Keratinocyte (primary cell): ENCODE data around the gene ALDH1L1. TPM values are rescaled to one million over a fixed set of nuclear protein-coding genes. Genes with fewer than 3 reads are reported as not detected.

Experiments used
- DNase-seq: peaks from one replicate; pipeline ENCODE4 v3.0.0-alpha.2; 2011; ENCODE audit warnings: low read depth, missing footprints, low spot score
- FAIRE-seq: peaks from 2 replicates; lab custom pipeline; 2011; peaks lifted over from hg19 to GRCh38; lab: Jason Lieb, UNC
- H2AFZ ChIP-seq: 2 replicates; pipeline ENCODE4 v1.6.0; 2012; ENCODE audit warnings: low read length, control low read depth, inconsistent platforms; ENCODE audit not compliant: control insufficient read depth
- H3K27ac ChIP-seq: 2 replicates; pipeline ENCODE4 v1.5.1; 2011; ENCODE audit warnings: low read length; ENCODE audit not compliant: control insufficient read depth, insufficient read depth
- H3K27me3 ChIP-seq: 3 replicates; pipeline ENCODE4 v1.6.0; 2011; ENCODE audit warnings: low read length; ENCODE audit not compliant: control insufficient read depth, insufficient read depth; ENCODE audit errors: extremely low read depth
- H3K36me3 ChIP-seq, 2 experiments: 2 replicates in 1 of 2; 3 replicates in 1 of 2; pipeline ENCODE4 v1.5.1; 2011; ENCODE audit warnings: low read length in 2 of 2, mild to moderate bottlenecking in 1 of 2; ENCODE audit not compliant: control insufficient read depth in 2 of 2, insufficient read depth in 2 of 2; ENCODE audit errors: extremely low read depth in 1 of 2
- H3K4me1 ChIP-seq: 3 replicates; pipeline ENCODE4 v1.5.1; 2011; ENCODE audit warnings: low read length; ENCODE audit not compliant: control insufficient read depth, insufficient read depth; ENCODE audit errors: extremely low read depth
- H3K4me2 ChIP-seq: 3 replicates; pipeline ENCODE4 v1.6.0; 2011; ENCODE audit warnings: low read depth, low read length; ENCODE audit not compliant: control insufficient read depth, insufficient read depth; ENCODE audit errors: extremely low read depth
- H3K4me3 ChIP-seq, 3 experiments: fragments of 200-600 bp in 1 of 3; sonication (generic) in 1 of 3; 2 replicates in 2 of 3; 3 replicates in 1 of 3; pipeline ENCODE4 v1.5.1; 2011 to 2016; ENCODE audit warnings: low read length in 3 of 3, mild to moderate bottlenecking in 3 of 3, control low read depth in 2 of 3, inconsistent platforms in 1 of 3, low read depth in 1 of 3, mixed read lengths in 1 of 3, mixed run types in 1 of 3, moderate library complexity in 1 of 3; ENCODE audit not compliant: control insufficient read depth in 2 of 3, insufficient read depth in 2 of 3; ENCODE audit errors: extremely low read depth in 1 of 3
- H3K79me2 ChIP-seq: 2 replicates; pipeline ENCODE4 v1.6.0; 2012; ENCODE audit warnings: low read length; ENCODE audit not compliant: control insufficient read depth, insufficient read depth
- H3K9ac ChIP-seq: 3 replicates; pipeline ENCODE4 v1.6.0; 2011; ENCODE audit warnings: low read length; ENCODE audit not compliant: control insufficient read depth, insufficient read depth; ENCODE audit errors: extremely low read depth
- H3K9me1 ChIP-seq: 3 replicates; pipeline ENCODE4 v1.6.0; 2011; ENCODE audit warnings: low read length; ENCODE audit not compliant: control insufficient read depth, insufficient read depth; ENCODE audit errors: extremely low read depth
- H3K9me3 ChIP-seq: 2 replicates; pipeline ENCODE4 v1.5.1; 2012; ENCODE audit warnings: low read depth, low read length; ENCODE audit not compliant: control insufficient read depth
- H4K20me1 ChIP-seq: 3 replicates; pipeline ENCODE4 v1.6.0; 2011; ENCODE audit warnings: low read length; ENCODE audit not compliant: control insufficient read depth, insufficient read depth; ENCODE audit errors: extremely low read depth
- CTCF ChIP-seq, 3 experiments: IDR thresholded peaks in 1 of 3; conservative IDR thresholded peaks in 1 of 3; optimal IDR thresholded peaks in 1 of 3; 2 replicates in 2 of 3; 3 replicates in 1 of 3; pipeline versions ENCODE3 to v1.5.1; 2011; ENCODE audit warnings: low read length in 3 of 3, mild to moderate bottlenecking in 3 of 3, moderate library complexity in 2 of 3, control low read depth in 1 of 3, inconsistent platforms in 1 of 3; ENCODE audit not compliant: insufficient read depth in 2 of 3; ENCODE audit errors: extremely low read depth in 1 of 3
- EZH2 ChIP-seq: IDR thresholded peaks from one replicate; pipeline ENCODE4 v1.6.1; 2012; ENCODE audit warnings: inconsistent platforms, mild to moderate bottlenecking, low read length, moderate library complexity
- dilution Hi-C: fragments of 300-500 bp; cut with MboI; formaldehyde crosslinking; loops from one replicate; pipeline ENCODE4 v1.7.0; 2020; ENCODE audit warnings: low sequenced_read_pairs; ENCODE audit not compliant: extremely low pct_ligation_motif_present
- polyA plus RNA-seq, 5 experiments: library from polyadenylated mRNA; depleted of rRNA in 3 of 5; stranded (reverse) in 3 of 5; stranded (forward) in 1 of 5; unstranded in 1 of 5; fragments of >200 nt; gene quantifications; 1 replicate in 1 of 5; 2 replicates in 3 of 5; 3 replicates in 1 of 5; pipeline versions ENCODE4 v1.2.1 to v1.2.3, GENCODE V29; 2011 to 2012; ENCODE audit warnings: missing spikeins in 2 of 5, low read depth in 1 of 5, low replicate concordance in 1 of 5

Gene ALDH1L1
- polyA plus RNA-seq, 1 donor (not counting 4 experiments of a cell fraction or from before 2014, with no cell fraction given) = 0.35 TPM

GRCh38 chr3:126154391-126155279 lies 25.8 kb downstream of the ALDH1L1 start:
- no peaks in the 10 kb centered on the region for H4K20me1 ChIP-seq
- H3K9me3 ChIP-seq = no peaks in the 10 kb centered on the region
- H3K36me3 ChIP-seq = no peaks in the 10 kb centered on the region
- no peaks in the 10 kb centered on the region for H3K4me1 ChIP-seq
- peaks cover 9% of the 10 kb centered on the region for H3K27me3 ChIP-seq
- FAIRE-seq = no peak
- no peak for DNase-seq
- no peak overlapping the region for H3K4me3 ChIP-seq
- TF ChIP-seq CTCF (optimal IDR thresholded peaks at IDR 0.05 in 1 of 3, IDR thresholded peaks at IDR 0.05 in 1 of 3, conservative IDR thresholded peaks at IDR 0.05 in 1 of 3; ENCODE audit: extremely low read depth in 1 of 3, insufficient read depth in 2 of 3, low read length in 3 of 3) (no peak), EZH2 (no peak)
- dilution Hi-C loops = no loop called here
- H2AFZ ChIP-seq = no peak overlapping the region
- H3K79me2 ChIP-seq = no peaks in the 10 kb centered on the region
- no peak overlapping the region for H3K27ac ChIP-seq
- H3K9ac ChIP-seq = no peak overlapping the region
- no peak overlapping the region for H3K4me2 ChIP-seq
- H3K9me1 ChIP-seq = no peaks in the 10 kb centered on the region

GRCh38 chr3:126153695-126154360 lies 26.6 kb downstream of the ALDH1L1 start:
- no peaks in the 10 kb centered on the region for H4K20me1 ChIP-seq

More at GRCh38 chr3:126153695-126154360, 26.6 kb downstream of the ALDH1L1 start:
- dilution Hi-C loops = no loop called here
- Histone ChIP-seq H3K9ac (no peak overlapping the region), H3K79me2 (no peaks in the 10 kb centered on the region), H3K4me2 (no peak overlapping the region), H2AFZ (no peak overlapping the region), H3K4me3 (no peak overlapping the region), H3K27ac (no peak overlapping the region), H3K36me3 (no peaks in the 10 kb centered on the region), H3K9me3 (no peaks in the 10 kb centered on the region), H3K27me3 (peaks cover 9% of the 10 kb centered on the region), H3K9me1 (no peaks in the 10 kb centered on the region), H3K4me1 (no peaks in the 10 kb centered on the region)
- TF ChIP-seq EZH2 (no peak), CTCF (optimal IDR thresholded peaks at IDR 0.05 in 1 of 3, IDR thresholded peaks at IDR 0.05 in 1 of 3, conservative IDR thresholded peaks at IDR 0.05 in 1 of 3; ENCODE audit: extremely low read depth in 1 of 3, insufficient read depth in 2 of 3, low read length in 3 of 3) (no peak)
- no peak for FAIRE-seq
- DNase-seq = no peak
